ENCODE measurements around the gene LKAAEAR1.

The LKAAEAR1 gene

GRCh38 chr20:64104667-64105451, 20.7 kb upstream of the LKAAEAR1 start:
- TF ChIP-seq GATA3 (IDR thresholded peaks at IDR 0.05; ENCODE audit: low read depth, low read length) (no peak), GATA2 (IDR thresholded peaks at IDR 0.05; ENCODE audit: low read depth, low read length) (no peak)

DNA sequence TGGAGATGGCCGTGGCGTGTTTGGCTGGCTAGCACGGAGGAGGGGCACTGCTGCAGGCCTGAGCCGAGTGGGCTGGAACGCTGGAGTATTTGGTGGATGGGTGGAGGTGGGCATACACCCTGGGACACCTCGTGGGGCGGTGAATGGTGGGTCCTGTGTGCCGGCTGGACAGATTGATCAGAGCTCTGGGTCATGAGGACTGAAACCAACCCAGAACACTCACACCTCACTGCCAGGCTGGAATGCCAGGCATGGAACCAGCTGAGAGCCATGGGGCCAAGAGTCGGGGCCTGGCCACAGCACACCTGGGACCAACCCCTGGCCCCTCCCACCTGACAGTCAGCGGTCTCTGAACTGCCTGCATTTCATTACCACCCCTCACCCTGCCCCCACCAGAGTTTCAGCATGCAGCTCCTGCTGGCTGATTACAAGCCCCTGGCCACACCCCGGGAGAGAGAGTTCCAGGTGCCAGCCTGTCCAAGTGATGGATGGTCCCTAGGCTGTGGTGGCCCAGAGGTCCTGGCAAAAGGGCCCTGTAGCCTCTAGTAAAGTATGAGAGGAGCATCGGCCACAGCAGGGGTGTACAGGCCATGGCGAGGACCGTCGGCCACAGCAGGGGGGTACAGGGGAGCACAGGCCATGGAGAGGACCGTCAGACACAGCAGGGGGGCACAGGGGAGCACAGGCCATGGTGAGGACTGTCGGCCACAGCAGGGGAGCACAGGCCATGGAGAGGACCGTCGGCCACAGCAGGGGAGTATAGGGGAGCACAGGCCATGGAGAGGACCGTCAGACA, 19.9 kb upstream of the LKAAEAR1 start:
- TF ChIP-seq GATA3 (IDR thresholded peaks at IDR 0.05; ENCODE audit: low read depth, low read length): no peak
- TF ChIP-seq GATA2 (IDR thresholded peaks at IDR 0.05; ENCODE audit: low read depth, low read length): no peak

GRCh38 chr20:64102647-64103354, 18.6 kb upstream of the LKAAEAR1 start:
- TF ChIP-seq GATA3 (IDR thresholded peaks at IDR 0.05; ENCODE audit: low read depth, low read length): no peak
- no peak for TF ChIP-seq GATA2 (IDR thresholded peaks at IDR 0.05; ENCODE audit: low read depth, low read length)

GRCh38 chr20:64101731-64102621, 17.8 kb upstream of the LKAAEAR1 start:
- TF ChIP-seq GATA3 (IDR thresholded peaks at IDR 0.05; ENCODE audit: low read depth, low read length) (no peak), GATA2 (IDR thresholded peaks at IDR 0.05; ENCODE audit: low read depth, low read length) (no peak)

- TF ChIP-seq GATA3 (IDR thresholded peaks at IDR 0.05; ENCODE audit: low read depth, low read length) (no peak), GATA2 (IDR thresholded peaks at IDR 0.05; ENCODE audit: low read depth, low read length) (no peak)
These were observed 16.9 kb upstream of the LKAAEAR1 start for GRCh38 chr20:64100946-64101688.

DNA sequence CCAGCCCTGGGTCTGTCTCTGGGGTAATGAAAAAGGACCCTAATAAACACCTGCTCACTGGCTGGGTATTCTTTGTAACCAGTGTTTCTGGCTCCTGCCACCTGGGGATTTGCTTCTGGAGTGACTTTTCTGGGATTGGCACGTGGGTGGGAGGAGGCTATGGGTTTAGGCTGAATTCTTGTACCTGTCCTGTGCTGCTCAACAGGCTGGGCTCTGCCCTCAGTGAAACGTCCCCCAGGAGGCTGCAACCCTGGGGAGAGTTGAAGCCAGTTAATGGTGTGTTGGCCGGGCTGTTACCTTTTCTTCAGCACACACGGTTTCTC, 16.3 kb upstream of the LKAAEAR1 start:
- no peak for TF ChIP-seq GATA2 (IDR thresholded peaks at IDR 0.05; ENCODE audit: low read depth, low read length)
- no peak for TF ChIP-seq GATA3 (IDR thresholded peaks at IDR 0.05; ENCODE audit: low read depth, low read length)

GRCh38 chr20:64099880-64100565, 15.8 kb upstream of the LKAAEAR1 start:
- TF ChIP-seq GATA2 (IDR thresholded peaks at IDR 0.05; ENCODE audit: low read depth, low read length): no peak
- TF ChIP-seq GATA3 (IDR thresholded peaks at IDR 0.05; ENCODE audit: low read depth, low read length): no peak

- TF ChIP-seq GATA3 (IDR thresholded peaks at IDR 0.05; ENCODE audit: low read depth, low read length) (no peak), GATA2 (IDR thresholded peaks at IDR 0.05; ENCODE audit: low read depth, low read length) (no peak)
These were observed 15.0 kb upstream of the LKAAEAR1 start for GRCh38 chr20:64099086-64099786.

DNA sequence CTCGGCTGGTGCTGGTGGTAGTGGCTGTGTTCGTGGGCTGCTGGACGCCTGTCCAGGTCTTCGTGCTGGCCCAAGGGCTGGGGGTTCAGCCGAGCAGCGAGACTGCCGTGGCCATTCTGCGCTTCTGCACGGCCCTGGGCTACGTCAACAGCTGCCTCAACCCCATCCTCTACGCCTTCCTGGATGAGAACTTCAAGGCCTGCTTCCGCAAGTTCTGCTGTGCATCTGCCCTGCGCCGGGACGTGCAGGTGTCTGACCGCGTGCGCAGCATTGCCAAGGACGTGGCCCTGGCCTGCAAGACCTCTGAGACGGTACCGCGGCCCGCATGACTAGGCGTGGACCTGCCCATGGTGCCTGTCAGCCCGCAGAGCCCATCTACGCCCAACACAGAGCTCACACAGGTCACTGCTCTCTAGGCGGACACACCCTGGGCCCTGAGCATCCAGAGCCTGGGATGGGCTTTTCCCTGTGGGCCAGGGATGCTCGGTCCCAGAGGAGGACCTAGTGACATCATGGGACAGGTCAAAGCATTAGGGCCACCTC, 14.3 kb upstream of the LKAAEAR1 start:
- no peak for TF ChIP-seq GATA2 (IDR thresholded peaks at IDR 0.05; ENCODE audit: low read depth, low read length)
- no peak for TF ChIP-seq GATA3 (IDR thresholded peaks at IDR 0.05; ENCODE audit: low read depth, low read length)

DNA sequence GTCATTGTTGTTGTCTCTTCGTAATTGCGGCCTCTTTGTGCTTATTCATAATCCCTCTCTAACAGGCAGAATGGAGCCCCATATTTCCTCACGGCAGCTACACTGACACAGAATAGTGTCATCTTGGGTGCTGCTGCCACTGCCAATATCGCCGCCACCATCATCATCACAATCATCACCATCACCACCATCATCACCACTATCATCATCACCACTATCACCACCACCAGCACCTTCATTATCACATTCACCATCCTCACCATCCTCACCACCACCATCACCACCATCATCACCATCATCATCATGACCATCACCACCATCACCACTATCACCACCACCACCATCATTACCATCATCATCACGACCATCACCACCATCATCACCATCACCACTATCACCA, 12.3 kb upstream of the LKAAEAR1 start:
- TF ChIP-seq GATA2 (IDR thresholded peaks at IDR 0.05; ENCODE audit: low read depth, low read length): no peak
- no peak for TF ChIP-seq GATA3 (IDR thresholded peaks at IDR 0.05; ENCODE audit: low read depth, low read length)

- no peak for TF ChIP-seq GATA2 (IDR thresholded peaks at IDR 0.05; ENCODE audit: low read depth, low read length)
- no peak for TF ChIP-seq GATA3 (IDR thresholded peaks at IDR 0.05; ENCODE audit: low read depth, low read length)
These were observed 11.7 kb upstream of the LKAAEAR1 start for GRCh38 chr20:64095927-64096326.

DNA sequence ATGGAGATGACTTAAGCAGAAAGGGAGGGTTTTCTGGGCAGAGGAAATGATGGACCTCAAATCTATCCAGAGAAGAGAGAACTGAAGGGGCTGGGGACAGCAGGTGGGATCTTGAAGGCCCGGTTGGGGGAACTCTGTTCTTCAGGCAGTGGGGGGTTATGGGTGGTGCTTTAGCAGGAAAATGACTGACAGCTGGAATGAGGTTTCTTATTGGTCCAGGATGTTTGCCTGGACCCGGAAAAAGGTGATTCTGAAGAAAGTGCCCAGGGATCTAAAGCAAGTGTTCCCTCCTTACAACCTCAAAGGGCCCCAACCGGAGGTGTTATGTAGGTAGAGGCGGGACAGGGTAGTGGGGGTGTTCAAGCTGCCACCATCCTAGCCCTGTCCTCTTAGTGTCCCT, 11.3 kb upstream of the LKAAEAR1 start:
- TF ChIP-seq GATA2 (IDR thresholded peaks at IDR 0.05; ENCODE audit: low read depth, low read length) (no peak), GATA3 (IDR thresholded peaks at IDR 0.05; ENCODE audit: low read depth, low read length) (no peak)
